Neural crest cell (in vitro differentiated cells): ENCODE results near the gene ANKRD13D. TPM values are rescaled to one million over a fixed set of nuclear protein-coding genes. Genes with fewer than 3 reads are reported as not detected.
A peak's percentile ranks its signal among the peaks of the same experiment; 100 is the strongest.

Experiments used
- DNase-seq: peaks from one replicate; pipeline ENCODE4 v3.0.0; 2021; ENCODE audit warnings: low read depth, mixed read lengths, low spot score
- H3K27ac Mint-ChIP-seq: one replicate; pipeline ENCODE4 v1.8.0; 2021; ENCODE audit warnings: mild to moderate bottlenecking, mixed read lengths; ENCODE audit not compliant: unreplicated experiment
- H3K27me3 Mint-ChIP-seq: 2 replicates; pipeline ENCODE4 v1.8.0; 2021; ENCODE audit warnings: low read depth, mild to moderate bottlenecking, mixed read lengths
- H3K36me3 Mint-ChIP-seq: 2 replicates; pipeline ENCODE4 v1.8.0; 2021; ENCODE audit warnings: low read depth, mild to moderate bottlenecking, mixed read lengths
- H3K4me1 Mint-ChIP-seq: 2 replicates; pipeline ENCODE4 v1.8.0; 2021; ENCODE audit warnings: mixed read lengths
- H3K4me3 Mint-ChIP-seq: one replicate; pipeline ENCODE4 v1.8.0; 2021; ENCODE audit warnings: mild to moderate bottlenecking, mixed read lengths
- H3K9me3 Mint-ChIP-seq: 2 replicates; pipeline ENCODE4 v1.8.0; 2021; ENCODE audit warnings: mixed read lengths
- total RNA-seq: library from RNA; stranded (reverse); gene quantifications from 2 replicates; pipeline ENCODE4 v1.2.1, GENCODE V29; 2021
- TF ChIP-seq, protein P1 (sequence below): fragments of 200-600 bp; sonication (generic); conservative IDR thresholded peaks from 2 replicates; pipeline ENCODE4 v1.5.0; 2021; ENCODE audit warnings: antibody characterized with exemption, mild to moderate bottlenecking

Gene ANKRD13D
- total RNA-seq, 1 donor from 2014 or later: 71.8 TPM

DNA sequence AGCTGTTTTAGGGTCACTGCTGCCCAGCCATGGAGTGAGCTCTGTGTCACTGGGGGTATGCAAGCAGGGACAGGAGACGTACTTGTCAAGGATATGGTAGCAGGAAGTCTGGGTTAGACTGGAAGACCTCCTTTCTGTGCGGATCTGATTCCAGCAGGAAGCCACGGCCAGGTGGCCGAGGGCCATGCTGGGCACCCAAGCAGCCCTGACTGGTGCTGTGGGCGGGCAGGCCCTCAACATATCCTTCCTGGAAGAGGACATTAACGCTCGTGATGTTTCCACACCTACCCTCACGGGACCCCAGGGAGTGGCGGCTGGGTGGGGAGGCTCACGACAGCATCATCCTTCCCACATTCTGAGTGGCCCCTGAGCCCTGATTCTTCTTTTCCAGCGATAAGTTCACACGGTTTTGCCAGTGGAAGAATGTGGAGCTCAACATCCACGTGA, 8.7 kb upstream of the ANKRD13D start:
- peak overlapping the region; percentile 34 for H3K4me3 Mint-ChIP-seq
- H3K36me3 Mint-ChIP-seq: no peaks in the 10 kb centered on the region
- TF ChIP-seq, protein P1, sequence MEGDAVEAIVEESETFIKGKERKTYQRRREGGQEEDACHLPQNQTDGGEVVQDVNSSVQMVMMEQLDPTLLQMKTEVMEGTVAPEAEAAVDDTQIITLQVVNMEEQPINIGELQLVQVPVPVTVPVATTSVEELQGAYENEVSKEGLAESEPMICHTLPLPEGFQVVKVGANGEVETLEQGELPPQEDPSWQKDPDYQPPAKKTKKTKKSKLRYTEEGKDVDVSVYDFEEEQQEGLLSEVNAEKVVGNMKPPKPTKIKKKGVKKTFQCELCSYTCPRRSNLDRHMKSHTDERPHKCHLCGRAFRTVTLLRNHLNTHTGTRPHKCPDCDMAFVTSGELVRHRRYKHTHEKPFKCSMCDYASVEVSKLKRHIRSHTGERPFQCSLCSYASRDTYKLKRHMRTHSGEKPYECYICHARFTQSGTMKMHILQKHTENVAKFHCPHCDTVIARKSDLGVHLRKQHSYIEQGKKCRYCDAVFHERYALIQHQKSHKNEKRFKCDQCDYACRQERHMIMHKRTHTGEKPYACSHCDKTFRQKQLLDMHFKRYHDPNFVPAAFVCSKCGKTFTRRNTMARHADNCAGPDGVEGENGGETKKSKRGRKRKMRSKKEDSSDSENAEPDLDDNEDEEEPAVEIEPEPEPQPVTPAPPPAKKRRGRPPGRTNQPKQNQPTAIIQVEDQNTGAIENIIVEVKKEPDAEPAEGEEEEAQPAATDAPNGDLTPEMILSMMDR: no peak
- no peak for DNase-seq
- no peak overlapping the region for H3K27ac Mint-ChIP-seq
- H3K4me1 Mint-ChIP-seq: peaks cover 14% of the 10 kb centered on the region
- no peaks in the 10 kb centered on the region for H3K27me3 Mint-ChIP-seq
- no peaks in the 10 kb centered on the region for H3K9me3 Mint-ChIP-seq

DNA sequence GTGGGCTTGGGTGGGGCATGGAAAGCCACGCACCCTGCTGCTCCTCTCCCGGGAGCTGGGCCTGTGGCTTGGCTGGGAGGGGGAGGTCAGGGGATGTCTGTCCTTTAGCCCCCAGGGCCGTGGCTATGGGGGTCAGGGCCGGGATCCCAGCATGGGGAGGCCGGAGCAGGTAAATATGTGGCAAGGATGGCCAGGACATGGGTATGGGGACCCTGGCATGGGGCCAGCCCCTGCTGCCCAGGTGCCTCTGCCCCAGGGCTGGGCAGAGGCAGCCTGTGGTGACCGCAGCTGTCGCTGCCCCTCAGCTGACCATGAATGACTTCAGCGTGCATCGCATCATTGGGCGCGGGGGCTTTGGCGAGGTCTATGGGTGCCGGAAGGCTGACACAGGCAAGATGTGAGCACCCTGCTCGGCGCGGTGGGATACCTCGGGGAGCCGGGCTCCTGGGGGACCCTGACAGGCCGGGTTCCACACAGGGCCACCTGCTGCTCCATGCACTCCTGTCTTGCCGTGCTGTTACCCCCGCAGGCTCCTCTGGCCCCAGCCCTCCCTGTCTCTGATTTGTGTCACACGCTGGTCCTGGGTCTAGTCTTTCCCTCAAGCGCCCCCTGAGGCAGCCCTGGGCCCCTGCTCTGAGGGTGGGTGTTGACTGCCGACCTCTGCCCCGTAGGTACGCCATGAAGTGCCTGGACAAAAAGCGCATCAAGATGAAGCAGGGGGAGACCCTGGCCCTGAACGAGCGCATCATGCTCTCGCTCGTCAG, 8.1 kb upstream of the ANKRD13D start:
- no peak overlapping the region for H3K27ac Mint-ChIP-seq

GRCh38 chr11:67281552-67282150, 7.5 kb upstream of the ANKRD13D start:
- no peaks in the 10 kb centered on the region for H3K27me3 Mint-ChIP-seq

More for the DNA sequence above, 8.1 kb upstream of the ANKRD13D start:
- no peak for DNase-seq
- Mint-ChIP-seq H3K4me1 (peaks cover 11% of the 10 kb centered on the region), H3K9me3 (no peaks in the 10 kb centered on the region), H3K4me3 (no peak overlapping the region), H3K36me3 (no peaks in the 10 kb centered on the region), H3K27me3 (no peaks in the 10 kb centered on the region)
- TF ChIP-seq, protein P1: no peak

DNA sequence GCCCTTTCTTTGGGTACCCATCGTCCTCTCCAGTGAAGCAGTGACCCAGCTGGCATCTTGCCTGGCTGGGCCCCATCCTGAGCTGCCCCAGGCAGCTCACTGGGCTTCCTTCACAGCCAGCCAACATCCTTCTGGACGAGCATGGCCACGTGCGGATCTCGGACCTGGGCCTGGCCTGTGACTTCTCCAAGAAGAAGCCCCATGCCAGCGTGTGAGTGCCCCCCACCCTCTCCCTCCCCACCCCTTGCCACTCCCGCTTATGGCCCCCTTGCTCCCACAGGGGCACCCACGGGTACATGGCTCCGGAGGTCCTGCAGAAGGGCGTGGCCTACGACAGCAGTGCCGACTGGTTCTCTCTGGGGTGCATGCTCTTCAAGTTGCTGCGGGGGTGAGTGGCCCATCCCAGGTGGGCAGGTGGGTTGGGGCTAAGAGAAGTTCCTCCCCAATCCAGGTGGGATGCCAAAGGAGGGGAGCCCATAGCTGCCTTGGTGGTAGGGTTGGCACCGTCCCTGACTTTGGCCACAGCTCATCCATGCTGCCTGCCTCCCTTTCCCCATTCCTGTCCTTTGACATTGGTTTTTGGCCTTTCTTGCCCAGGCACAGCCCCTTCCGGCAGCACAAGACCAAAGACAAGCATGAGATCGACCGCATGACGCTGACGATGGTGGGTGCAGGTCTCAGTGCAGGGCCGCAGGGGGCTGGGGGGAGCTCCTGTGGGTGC, 6.8 kb upstream of the ANKRD13D start:
- no peak for DNase-seq
- H3K4me1 Mint-ChIP-seq: peaks cover 8% of the 10 kb centered on the region
- H3K27ac Mint-ChIP-seq: no peak overlapping the region
- no peaks in the 10 kb centered on the region for H3K9me3 Mint-ChIP-seq
- H3K4me3 Mint-ChIP-seq: peak overlapping the region; percentile 23
- H3K36me3 Mint-ChIP-seq: no peaks in the 10 kb centered on the region
- peaks cover 1% of the 10 kb centered on the region for H3K27me3 Mint-ChIP-seq
- TF ChIP-seq, protein P1: no peak

More at GRCh38 chr11:67281552-67282150, 7.5 kb upstream of the ANKRD13D start:
- peaks cover 5% of the 10 kb centered on the region for H3K4me1 Mint-ChIP-seq
- TF ChIP-seq, protein P1: no peak
- H3K9me3 Mint-ChIP-seq: no peaks in the 10 kb centered on the region
- DNase-seq: no peak
- H3K27ac Mint-ChIP-seq: no peak overlapping the region
- H3K36me3 Mint-ChIP-seq: no peaks in the 10 kb centered on the region
- no peak overlapping the region for H3K4me3 Mint-ChIP-seq

DNA sequence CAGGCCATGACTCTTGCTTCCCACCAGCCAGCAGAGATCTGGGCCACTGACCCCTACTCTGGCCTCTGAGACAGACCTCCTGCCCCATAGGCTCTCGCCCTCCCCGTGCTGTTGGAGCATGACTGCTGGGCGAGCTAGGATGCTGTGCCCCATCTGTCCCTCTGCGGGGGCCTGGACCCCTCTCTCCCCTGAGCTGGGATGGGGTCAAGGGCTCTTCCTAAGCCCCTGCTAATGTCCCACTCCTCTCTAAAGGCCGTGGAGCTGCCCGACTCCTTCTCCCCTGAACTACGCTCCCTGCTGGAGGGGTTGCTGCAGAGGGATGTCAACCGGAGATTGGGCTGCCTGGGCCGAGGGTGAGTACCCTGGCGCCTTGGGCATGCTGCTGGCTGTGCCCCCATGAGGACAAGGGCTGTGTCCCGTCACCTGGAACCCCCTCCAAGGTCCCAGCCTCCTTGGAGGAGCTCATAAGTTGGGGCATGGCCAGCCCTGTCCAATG, 6.2 kb upstream of the ANKRD13D start:
- TF ChIP-seq, protein P1: no peak

More for the DNA sequence above, 6.2 kb upstream of the ANKRD13D start:
- DNase-seq: no peak
- Mint-ChIP-seq H3K36me3 (peaks cover 3% of the 10 kb centered on the region), H3K4me3 (no peak overlapping the region), H3K27me3 (peaks cover 2% of the 10 kb centered on the region), H3K9me3 (no peaks in the 10 kb centered on the region), H3K27ac (no peak overlapping the region), H3K4me1 (peaks cover 10% of the 10 kb centered on the region)
